Measurements from ENCODE around the gene NCK2.
A peak's percentile ranks its signal among the peaks of the same experiment; 100 is the strongest.

NCK2 gene

GRCh38 chr2:105873721-105874120, 129.0 kb downstream of the NCK2 start:
- DNase-seq (ENCODE audit: low spot score) = peak; percentile 41

- no peak for DNase-seq (ENCODE audit: low spot score)
Measured at GRCh38 chr2:105874466-105874865, 129.8 kb downstream of the NCK2 start.

GRCh38 chr2:105875241-105875640, 130.5 kb downstream of the NCK2 start:
- DNase-seq (ENCODE audit: low spot score) = no peak

GRCh38 chr2:105876191-105876590, 131.5 kb downstream of the NCK2 start:
- DNase-seq (ENCODE audit: low spot score) = no peak

GRCh38 chr2:105877945-105878344, 133.2 kb downstream of the NCK2 start:
- DNase-seq (ENCODE audit: low spot score) = no peak

- DNase-seq (ENCODE audit: low spot score) = no peak
Measured at GRCh38 chr2:105879106-105879802, 134.5 kb downstream of the NCK2 start.

- no peak for DNase-seq (ENCODE audit: low spot score)
Measured at GRCh38 chr2:105879803-105880300, 135.1 kb downstream of the NCK2 start.

- DNase-seq (ENCODE audit: low spot score) = no peak
Measured at GRCh38 chr2:105880637-105881036, 135.9 kb downstream of the NCK2 start.

GRCh38 chr2:105881286-105882136, 136.8 kb downstream of the NCK2 start:
- DNase-seq (ENCODE audit: low spot score) = no peak

- no peak for DNase-seq (ENCODE audit: low spot score)
Measured at GRCh38 chr2:105882341-105882740, 137.6 kb downstream of the NCK2 start.

- DNase-seq (ENCODE audit: low spot score) = no peak
Measured at GRCh38 chr2:105882920-105883435, 138.3 kb downstream of the NCK2 start.

- no peak for DNase-seq (ENCODE audit: low spot score)
Measured at GRCh38 chr2:105883911-105884694, 139.4 kb downstream of the NCK2 start.

GRCh38 chr2:105885456-105885855, 140.7 kb downstream of the NCK2 start:
- no peak for DNase-seq (ENCODE audit: low spot score)

GRCh38 chr2:105886029-105886454, 141.3 kb downstream of the NCK2 start:
- no peak for DNase-seq (ENCODE audit: low spot score)

GRCh38 chr2:105886687-105887086, 142.0 kb downstream of the NCK2 start:
- no peak for DNase-seq (ENCODE audit: low spot score)

GRCh38 chr2:105887256-105887655, 142.5 kb downstream of the NCK2 start:
- no peak for DNase-seq (ENCODE audit: low spot score)

- peak; percentile 20 for DNase-seq (ENCODE audit: low spot score)
Measured at GRCh38 chr2:105888625-105889024, 143.9 kb downstream of the NCK2 start.

GRCh38 chr2:105889046-105889445, 144.3 kb downstream of the NCK2 start:
- DNase-seq (ENCODE audit: low spot score) = no peak

- DNase-seq (ENCODE audit: low spot score) = no peak
Measured at GRCh38 chr2:105890111-105890510, 145.4 kb downstream of the NCK2 start.

GRCh38 chr2:105890856-105891255, 146.1 kb downstream of the NCK2 start:
- DNase-seq (ENCODE audit: low spot score) = no peak

GRCh38 chr2:105893011-105893995, 148.6 kb downstream of the NCK2 start:
- DNase-seq (ENCODE audit: low spot score) = no peak
